Measurements from ENCODE around the gene STUM.

- TF ChIP-seq TAF1 (IDR thresholded peaks at IDR 0.05; ENCODE audit: borderline replicate concordance, low read depth, low read length) (no peak), CTCF (IDR thresholded peaks at IDR 0.05) (no peak)
Observed at GRCh38 chr1:226637147-226637935, 88.8 kb downstream of the STUM start.
